Liver (tissue), 9 donors: Measurements from ENCODE around the gene FBXO22. TPM values are rescaled to one million over a fixed set of nuclear protein-coding genes. Genes with fewer than 3 reads are reported as not detected.

Experiments used
- DNase-seq: peaks from one replicate; pipeline ENCODE4 v3.0.0-alpha.2; 2017; ENCODE audit warnings: low spot score
- H3K27ac ChIP-seq, 2 donors: one replicate each; pipeline ENCODE4 v1.7.0; 2013; ENCODE audit warnings: inconsistent platforms in 2 of 2, low read length in 2 of 2, control low read depth in 1 of 2, low read depth in 1 of 2, mild to moderate bottlenecking in 1 of 2
- H3K27me3 ChIP-seq, 4 donors: one replicate each; pipeline versions ENCODE4 v1.6.1 to v1.7.0; 2013; ENCODE audit warnings: low read length in 3 of 4, inconsistent platforms in 1 of 4, mild to moderate bottlenecking in 1 of 4, moderate library complexity in 1 of 4; ENCODE audit not compliant: control insufficient read depth in 4 of 4, insufficient read depth in 4 of 4
- H3K36me3 ChIP-seq, 4 donors: one replicate each; pipeline versions ENCODE4 v1.6.1 to v1.7.0; 2013; ENCODE audit warnings: low read length in 3 of 4, mild to moderate bottlenecking in 3 of 4, low read depth in 1 of 4, moderate library complexity in 1 of 4; ENCODE audit not compliant: control insufficient read depth in 4 of 4, insufficient read depth in 3 of 4
- H3K4me1 ChIP-seq, 4 donors: one replicate each; pipeline versions ENCODE4 v1.6.1 to v1.7.0; 2013; ENCODE audit warnings: low read length in 3 of 4, mild to moderate bottlenecking in 3 of 4, moderate library complexity in 1 of 4; ENCODE audit not compliant: control insufficient read depth in 4 of 4, insufficient read depth in 4 of 4
- H3K4me3 ChIP-seq, 3 donors: one replicate each; pipeline versions ENCODE4 v1.6.1 to v1.7.0; 2013; ENCODE audit warnings: low read length in 3 of 3, control low read depth in 1 of 3, low read depth in 1 of 3, mild to moderate bottlenecking in 1 of 3
- H3K9ac ChIP-seq, 2 donors: one replicate each; pipeline ENCODE4 v1.7.0; 2013; ENCODE audit warnings: low read length in 2 of 2, mild to moderate bottlenecking in 2 of 2, moderate library complexity in 2 of 2, control low read depth in 1 of 2, low read depth in 1 of 2
- H3K9me3 ChIP-seq, 4 donors: one replicate each; pipeline versions ENCODE4 v1.6.1 to v1.7.0; 2013; ENCODE audit warnings: low read length in 3 of 4; ENCODE audit not compliant: control insufficient read depth in 4 of 4
- EGR1 ChIP-seq, 2 donors: IDR thresholded peaks; 2 replicates each; pipeline ENCODE4 v1.6.1; 2016 to 2018; ENCODE audit warnings: antibody characterized with exemption in 2 of 2, low read depth in 2 of 2
- FOXA1 ChIP-seq: IDR thresholded peaks from 2 replicates; pipeline ENCODE4 v1.6.1; 2016; ENCODE audit warnings: antibody characterized with exemption
- FOXA2 ChIP-seq: IDR thresholded peaks from 2 replicates; pipeline ENCODE4 v1.6.1; 2016; ENCODE audit warnings: antibody characterized with exemption
- GABPA ChIP-seq, 2 donors: IDR thresholded peaks in 1 of 2; conservative IDR thresholded peaks in 1 of 2; 2 replicates each; pipeline ENCODE4 v1.6.1; 2016; ENCODE audit warnings: antibody characterized with exemption in 2 of 2, mild to moderate bottlenecking in 1 of 2, moderate library complexity in 1 of 2
- HNF4A ChIP-seq, 2 donors: conservative IDR thresholded peaks; 2 replicates each; pipeline ENCODE4 v1.6.1; 2016; ENCODE audit warnings: antibody characterized with exemption in 2 of 2, mild to moderate bottlenecking in 2 of 2
- HNF4G ChIP-seq: IDR thresholded peaks from 2 replicates; pipeline ENCODE4 v1.6.1; 2016; ENCODE audit warnings: antibody characterized with exemption
- JUND ChIP-seq, 2 donors: IDR thresholded peaks; 2 replicates each; pipeline ENCODE4 v1.6.1; 2016; ENCODE audit warnings: antibody characterized with exemption in 2 of 2
- NR2F2 ChIP-seq: IDR thresholded peaks from 2 replicates; pipeline ENCODE4 v1.6.1; 2016; ENCODE audit warnings: antibody characterized with exemption
- RAD21 ChIP-seq, 2 donors: IDR thresholded peaks; 2 replicates each; pipeline ENCODE4 v1.6.1; 2016; ENCODE audit warnings: antibody characterized with exemption in 2 of 2, mild to moderate bottlenecking in 2 of 2
- RXRA ChIP-seq, 2 donors: IDR thresholded peaks; 2 replicates each; pipeline ENCODE4 v1.6.1; 2017 to 2018; ENCODE audit warnings: antibody characterized with exemption in 2 of 2, mild to moderate bottlenecking in 1 of 2
- SP1 ChIP-seq: IDR thresholded peaks from 2 replicates; pipeline ENCODE4 v1.6.1; 2018; ENCODE audit warnings: antibody characterized with exemption, mild to moderate bottlenecking
- TAF1 ChIP-seq: conservative IDR thresholded peaks from 2 replicates; pipeline ENCODE4 v1.6.1; 2016; ENCODE audit warnings: antibody characterized with exemption, mild to moderate bottlenecking
- YY1 ChIP-seq: IDR thresholded peaks from 2 replicates; pipeline ENCODE4 v1.6.1; 2016; ENCODE audit warnings: antibody characterized with exemption, mild to moderate bottlenecking
- WGBS: extraction: QIAGEN DNeasy Blood & Tissue Kit; methylation state at CpG from one replicate; pipeline ENCODE4 v1.1.7; 2013; 5-methylcytosine and 5-hydroxymethylcytosine counted together
- polyA plus RNA-seq, 2 donors: library from polyadenylated mRNA; stranded (reverse) in 1 of 2; unstranded in 1 of 2; fragments of 200-250 nt in 1 of 2; fragments of >200 nt in 1 of 2; fragmentation: Nextera tagmentation in 1 of 2; extraction: Ambion mirVana in 1 of 2; gene quantifications; one replicate each; pipeline versions ENCODE4 v1.2.1 to v1.2.3, GENCODE V29; 2013 to 2015
- total RNA-seq, 2 donors: library from RNA; depleted of rRNA; stranded (reverse); fragments of >200 nt; gene quantifications; one replicate each; pipeline ENCODE4 v1.2.3, GENCODE V29; 2014
- TF ChIP-seq, protein P1 (sequence below): IDR thresholded peaks from 2 replicates; pipeline ENCODE4 v1.6.1; 2016; ENCODE audit warnings: antibody characterized with exemption
- TF ChIP-seq, protein P2 (sequence below): IDR thresholded peaks from 2 replicates; pipeline ENCODE4 v1.6.1; 2016; ENCODE audit warnings: antibody characterized with exemption
- TF ChIP-seq, protein P3 (sequence below): IDR thresholded peaks from 2 replicates; pipeline ENCODE4 v1.6.1; 2016; ENCODE audit warnings: antibody characterized with exemption, mild to moderate bottlenecking
- TF ChIP-seq, protein P4 (sequence below): fragments of 150-350 bp; IDR thresholded peaks from 2 replicates; pipeline ENCODE4 v1.5.1; 2017; ENCODE audit warnings: improper control_type of control experiment, low read depth, low read length; ENCODE audit not compliant: missing input control
- TF ChIP-seq, protein P5 (sequence below): IDR thresholded peaks from 2 replicates; pipeline ENCODE4 v1.6.1; 2016; ENCODE audit warnings: antibody characterized with exemption
- donor health status: healthy.
- donor health status: healthy.
- donor health status: healthy.
- donor health status: healthy.
- donor health status: healthy.

FBXO22 gene
- total and polyA plus RNA-seq, 4 donors: 16.8 to 40.8 (median 31.8) TPM

DNA sequence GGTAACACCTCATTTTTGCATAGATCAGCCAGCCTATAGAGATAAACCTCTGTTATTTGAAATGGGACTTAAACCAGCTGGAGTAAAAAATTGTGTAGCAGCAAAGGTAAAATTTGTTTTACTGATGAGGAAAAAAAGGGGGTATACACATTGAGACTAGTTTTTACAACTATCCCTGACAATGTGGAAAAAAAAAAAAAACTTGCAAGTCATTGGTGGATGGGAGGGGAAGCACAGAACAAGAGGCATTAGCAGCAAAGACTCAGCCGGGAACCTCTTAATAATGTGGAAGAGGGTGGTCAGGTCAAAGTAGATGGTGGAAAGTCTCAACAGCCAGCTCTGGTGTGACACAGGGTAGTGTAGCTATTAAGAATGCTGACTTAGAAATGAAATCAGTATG is 14.5 kb downstream of the FBXO22 start:
- 98% methylated on average over 1 of the region's 1 CpG for WGBS
- Histone ChIP-seq H3K36me3 (peaks cover 4 to 24% (median 13%) of the 10 kb centered on the region in 4 donors), H3K9ac (no peak overlapping the region), H3K27me3 (no peaks in the 10 kb centered on the region), H3K4me1 (peaks cover 3 to 23% (median 8%) of the 10 kb centered on the region in 4 donors), H3K9me3 (no peaks in the 10 kb centered on the region), H3K4me3 (no peak overlapping the region), H3K27ac (no peak overlapping the region)
- DNase-seq: no peak
- TF ChIP-seq, protein P1, sequence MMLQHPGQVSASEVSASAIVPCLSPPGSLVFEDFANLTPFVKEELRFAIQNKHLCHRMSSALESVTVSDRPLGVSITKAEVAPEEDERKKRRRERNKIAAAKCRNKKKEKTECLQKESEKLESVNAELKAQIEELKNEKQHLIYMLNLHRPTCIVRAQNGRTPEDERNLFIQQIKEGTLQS: no peak
- no peak for TF ChIP-seq GABPA (IDR thresholded peaks at IDR 0.05 in 1 of 2, conservative IDR thresholded peaks at IDR 0.05 in 1 of 2)
- TF ChIP-seq RAD21 (IDR thresholded peaks at IDR 0.05): no peak
- TF ChIP-seq EGR1 (IDR thresholded peaks at IDR 0.05; ENCODE audit: low read depth in 2 of 2): no peak
- no peak for TF ChIP-seq FOXA1
- no peak for TF ChIP-seq RXRA (IDR thresholded peaks at IDR 0.05)
- no peak for TF ChIP-seq JUND (IDR thresholded peaks at IDR 0.05)
- no peak for TF ChIP-seq HNF4A (conservative IDR thresholded peaks at IDR 0.05)
- TF ChIP-seq, protein P2, sequence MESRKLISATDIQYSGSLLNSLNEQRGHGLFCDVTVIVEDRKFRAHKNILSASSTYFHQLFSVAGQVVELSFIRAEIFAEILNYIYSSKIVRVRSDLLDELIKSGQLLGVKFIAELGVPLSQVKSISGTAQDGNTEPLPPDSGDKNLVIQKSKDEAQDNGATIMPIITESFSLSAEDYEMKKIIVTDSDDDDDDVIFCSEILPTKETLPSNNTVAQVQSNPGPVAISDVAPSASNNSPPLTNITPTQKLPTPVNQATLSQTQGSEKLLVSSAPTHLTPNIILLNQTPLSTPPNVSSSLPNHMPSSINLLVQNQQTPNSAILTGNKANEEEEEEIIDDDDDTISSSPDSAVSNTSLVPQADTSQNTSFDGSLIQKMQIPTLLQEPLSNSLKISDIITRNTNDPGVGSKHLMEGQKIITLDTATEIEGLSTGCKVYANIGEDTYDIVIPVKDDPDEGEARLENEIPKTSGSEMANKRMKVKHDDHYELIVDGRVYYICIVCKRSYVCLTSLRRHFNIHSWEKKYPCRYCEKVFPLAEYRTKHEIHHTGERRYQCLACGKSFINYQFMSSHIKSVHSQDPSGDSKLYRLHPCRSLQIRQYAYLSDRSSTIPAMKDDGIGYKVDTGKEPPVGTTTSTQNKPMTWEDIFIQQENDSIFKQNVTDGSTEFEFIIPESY: no peak
- no peak for TF ChIP-seq NR2F2
- TF ChIP-seq, protein P3, sequence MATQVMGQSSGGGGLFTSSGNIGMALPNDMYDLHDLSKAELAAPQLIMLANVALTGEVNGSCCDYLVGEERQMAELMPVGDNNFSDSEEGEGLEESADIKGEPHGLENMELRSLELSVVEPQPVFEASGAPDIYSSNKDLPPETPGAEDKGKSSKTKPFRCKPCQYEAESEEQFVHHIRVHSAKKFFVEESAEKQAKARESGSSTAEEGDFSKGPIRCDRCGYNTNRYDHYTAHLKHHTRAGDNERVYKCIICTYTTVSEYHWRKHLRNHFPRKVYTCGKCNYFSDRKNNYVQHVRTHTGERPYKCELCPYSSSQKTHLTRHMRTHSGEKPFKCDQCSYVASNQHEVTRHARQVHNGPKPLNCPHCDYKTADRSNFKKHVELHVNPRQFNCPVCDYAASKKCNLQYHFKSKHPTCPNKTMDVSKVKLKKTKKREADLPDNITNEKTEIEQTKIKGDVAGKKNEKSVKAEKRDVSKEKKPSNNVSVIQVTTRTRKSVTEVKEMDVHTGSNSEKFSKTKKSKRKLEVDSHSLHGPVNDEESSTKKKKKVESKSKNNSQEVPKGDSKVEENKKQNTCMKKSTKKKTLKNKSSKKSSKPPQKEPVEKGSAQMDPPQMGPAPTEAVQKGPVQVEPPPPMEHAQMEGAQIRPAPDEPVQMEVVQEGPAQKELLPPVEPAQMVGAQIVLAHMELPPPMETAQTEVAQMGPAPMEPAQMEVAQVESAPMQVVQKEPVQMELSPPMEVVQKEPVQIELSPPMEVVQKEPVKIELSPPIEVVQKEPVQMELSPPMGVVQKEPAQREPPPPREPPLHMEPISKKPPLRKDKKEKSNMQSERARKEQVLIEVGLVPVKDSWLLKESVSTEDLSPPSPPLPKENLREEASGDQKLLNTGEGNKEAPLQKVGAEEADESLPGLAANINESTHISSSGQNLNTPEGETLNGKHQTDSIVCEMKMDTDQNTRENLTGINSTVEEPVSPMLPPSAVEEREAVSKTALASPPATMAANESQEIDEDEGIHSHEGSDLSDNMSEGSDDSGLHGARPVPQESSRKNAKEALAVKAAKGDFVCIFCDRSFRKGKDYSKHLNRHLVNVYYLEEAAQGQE: no peak
- TF ChIP-seq, protein P4, sequence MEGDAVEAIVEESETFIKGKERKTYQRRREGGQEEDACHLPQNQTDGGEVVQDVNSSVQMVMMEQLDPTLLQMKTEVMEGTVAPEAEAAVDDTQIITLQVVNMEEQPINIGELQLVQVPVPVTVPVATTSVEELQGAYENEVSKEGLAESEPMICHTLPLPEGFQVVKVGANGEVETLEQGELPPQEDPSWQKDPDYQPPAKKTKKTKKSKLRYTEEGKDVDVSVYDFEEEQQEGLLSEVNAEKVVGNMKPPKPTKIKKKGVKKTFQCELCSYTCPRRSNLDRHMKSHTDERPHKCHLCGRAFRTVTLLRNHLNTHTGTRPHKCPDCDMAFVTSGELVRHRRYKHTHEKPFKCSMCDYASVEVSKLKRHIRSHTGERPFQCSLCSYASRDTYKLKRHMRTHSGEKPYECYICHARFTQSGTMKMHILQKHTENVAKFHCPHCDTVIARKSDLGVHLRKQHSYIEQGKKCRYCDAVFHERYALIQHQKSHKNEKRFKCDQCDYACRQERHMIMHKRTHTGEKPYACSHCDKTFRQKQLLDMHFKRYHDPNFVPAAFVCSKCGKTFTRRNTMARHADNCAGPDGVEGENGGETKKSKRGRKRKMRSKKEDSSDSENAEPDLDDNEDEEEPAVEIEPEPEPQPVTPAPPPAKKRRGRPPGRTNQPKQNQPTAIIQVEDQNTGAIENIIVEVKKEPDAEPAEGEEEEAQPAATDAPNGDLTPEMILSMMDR: no peak
- no peak for TF ChIP-seq HNF4G
- no peak for TF ChIP-seq YY1
- no peak for TF ChIP-seq FOXA2
- TF ChIP-seq SP1: no peak
- TF ChIP-seq, protein P5, sequence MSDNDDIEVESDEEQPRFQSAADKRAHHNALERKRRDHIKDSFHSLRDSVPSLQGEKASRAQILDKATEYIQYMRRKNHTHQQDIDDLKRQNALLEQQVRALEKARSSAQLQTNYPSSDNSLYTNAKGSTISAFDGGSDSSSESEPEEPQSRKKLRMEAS: no peak
- TF ChIP-seq TAF1: no peak
